Measurements from ENCODE around the gene STX5.
"Not testable (repeated sequence)": the region's sequence is repeated elsewhere in the genome, so short reads cannot be mapped to it uniquely, and the experiment has no call there.

Gene STX5

GRCh38 chr11:62771144-62772021 is 60.5 kb downstream of the STX5 start, which contains the start of gene TAF6L:
TSS of gene TAF6L (plus strand) at chr11:62771396. CDS start at chr11:62775784, 4,388 bp downstream.
- peak within 1 kb of the TSS; percentile 81 for H3K23ac ChIP-seq (ENCODE audit: low read depth, low read length, poor library complexity)
- no peaks in the 10 kb centered on the region for H3K27me3 ChIP-seq (ENCODE audit: control insufficient read depth in 3 of 3, insufficient read depth in 3 of 3, low read depth in 1 of 3, low read length in 3 of 3)
- peak within 1 kb of the TSS; percentile 96 for H2AFZ ChIP-seq (ENCODE audit: low read length)
- H2BK5ac ChIP-seq (ENCODE audit: low read length), result peak within 1 kb of the TSS; percentile 90
- H3K79me1 ChIP-seq (ENCODE audit: low read depth, low read length), result peaks cover 1% of the 10 kb centered on the region
- H2BK12ac ChIP-seq (ENCODE audit: low read length), result no peak within 1 kb of the TSS
- no peak within 1 kb of the TSS for H3K14ac ChIP-seq (ENCODE audit: low read length)
- peak within 1 kb of the TSS; percentile 20 for H2AK5ac ChIP-seq (ENCODE audit: low read depth, low read length)
- peak within 1 kb of the TSS; percentile 97 for H3K18ac ChIP-seq (ENCODE audit: low read length)
- H3K4me1 ChIP-seq (ENCODE audit: control insufficient read depth in 2 of 2, insufficient read depth in 1 of 2, low read depth in 1 of 2, low read length in 2 of 2), result peaks cover 10 to 19% of the 10 kb centered on the region in 2 donors
- peak within 1 kb of the TSS; percentile 98 for H3K27ac ChIP-seq (replicated peaks; ENCODE audit: low read length)
- peak within 1 kb of the TSS; percentile 98 for H4K8ac ChIP-seq (ENCODE audit: low read depth, low read length)
- peak within 1 kb of the TSS; percentile 77 for H2BK15ac ChIP-seq (ENCODE audit: low read length)
- no peaks in the 10 kb centered on the region for H3K9me3 ChIP-seq (replicated peaks in 1 of 2; ENCODE audit: control insufficient read depth in 2 of 2, insufficient read depth in 1 of 2, low read depth in 1 of 2, low read length in 2 of 2)
- no peak within 1 kb of the TSS for H4K91ac ChIP-seq (ENCODE audit: low read depth, low read length, poor library complexity)
- peaks cover 19 to 44% of the 10 kb centered on the region in 2 donors for H3K36me3 ChIP-seq (replicated peaks in 1 of 2; ENCODE audit: control insufficient read depth in 2 of 2, insufficient read depth in 2 of 2, low read length in 2 of 2)
- peak within 1 kb of the TSS; percentile 78 to 88 for H3K4me3 ChIP-seq (ENCODE audit: low read length in 2 of 2)
- no CpG with 5 or more reads among the region's 60 CpGs for WGBS, 2 donors (ENCODE audit: extremely low coverage in 2 of 2, insufficient read length in 2 of 2, insufficient replicate concordance in 1 of 2)
- peak within 1 kb of the TSS; percentile 47 for H3K4ac ChIP-seq (ENCODE audit: low read length)
- peak within 1 kb of the TSS; percentile 78 for H3K4me2 ChIP-seq (ENCODE audit: insufficient read depth, low read length, poor library complexity, severe bottlenecking)
- peak; percentile 94 for DNase-seq (ENCODE audit: low spot score)
- no peak within 1 kb of the TSS for H2BK120ac ChIP-seq (ENCODE audit: low read depth, low read length)
- peak within 1 kb of the TSS; percentile 92 for H3K9ac ChIP-seq (ENCODE audit: low read depth, low read length, poor library complexity)

DNA sequence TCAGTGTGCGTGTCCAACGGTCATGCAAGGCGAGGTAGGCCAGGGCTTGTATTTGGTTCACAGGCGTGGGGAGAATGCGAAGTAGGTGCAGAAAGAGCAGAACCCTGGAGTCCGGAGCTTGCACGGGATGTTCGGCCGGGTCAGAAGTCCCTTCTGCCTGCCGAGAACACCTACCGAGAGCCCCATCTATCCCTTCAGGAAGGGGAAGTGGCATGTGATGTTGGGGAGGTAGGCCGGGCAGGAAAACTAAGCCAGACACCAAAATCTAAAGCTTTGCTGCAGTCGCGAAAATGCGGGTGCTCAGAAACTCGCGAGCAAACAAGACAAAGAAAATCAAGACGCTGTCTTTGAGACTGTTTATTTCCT is 61.1 kb downstream of the STX5 start:
- Histone ChIP-seq H3K4me1 (ENCODE audit: control insufficient read depth in 2 of 2, insufficient read depth in 1 of 2, low read depth in 1 of 2, low read length in 2 of 2) (peaks cover 10 to 19% of the 10 kb centered on the region in 2 donors), H3K27ac (replicated peaks; ENCODE audit: low read length) (peak overlapping the region; percentile 98), H3K27me3 (ENCODE audit: control insufficient read depth in 3 of 3, insufficient read depth in 3 of 3, low read depth in 1 of 3, low read length in 3 of 3) (no peaks in the 10 kb centered on the region), H2BK120ac (ENCODE audit: low read depth, low read length) (no peak overlapping the region), H2BK15ac (ENCODE audit: low read length) (peak overlapping the region; percentile 77), H3K9me3 (replicated peaks in 1 of 2; ENCODE audit: control insufficient read depth in 2 of 2, insufficient read depth in 1 of 2, low read depth in 1 of 2, low read length in 2 of 2) (no peaks in the 10 kb centered on the region), H2BK12ac (ENCODE audit: low read length) (no peak overlapping the region), H2AFZ (ENCODE audit: low read length) (peak overlapping the region; percentile 96), H4K91ac (ENCODE audit: low read depth, low read length, poor library complexity) (no peak overlapping the region), H2BK5ac (ENCODE audit: low read length) (no peak overlapping the region), H3K4me2 (ENCODE audit: insufficient read depth, low read length, poor library complexity, severe bottlenecking) (peak overlapping the region; percentile 78), H3K18ac (ENCODE audit: low read length) (peak overlapping the region; percentile 79), H3K23ac (ENCODE audit: low read depth, low read length, poor library complexity) (peak overlapping the region; percentile 69), H2AK5ac (ENCODE audit: low read depth, low read length) (peak overlapping the region; percentile 20), H3K4ac (ENCODE audit: low read length) (peak overlapping the region; percentile 47), H4K8ac (ENCODE audit: low read depth, low read length) (peak overlapping the region; percentile 98), H3K4me3 (ENCODE audit: low read length in 2 of 2) (peak overlapping the region; percentile 25 to 88), H3K36me3 (replicated peaks in 1 of 2; ENCODE audit: control insufficient read depth in 2 of 2, insufficient read depth in 2 of 2, low read length in 2 of 2) (peaks cover 19 to 43% of the 10 kb centered on the region in 2 donors), H3K9ac (ENCODE audit: low read depth, low read length, poor library complexity) (peak overlapping the region; percentile 45), H3K79me1 (ENCODE audit: low read depth, low read length) (peaks cover 1% of the 10 kb centered on the region), H3K14ac (ENCODE audit: low read length) (no peak overlapping the region)
- no peak for DNase-seq (ENCODE audit: low spot score)
- no CpG with 5 or more reads among the region's 18 CpGs for WGBS, 2 donors (ENCODE audit: extremely low coverage in 2 of 2, insufficient read length in 2 of 2, insufficient replicate concordance in 1 of 2)

GRCh38 chr11:62760867-62761227 is 71.0 kb downstream of the STX5 start:
- H2AK5ac ChIP-seq (ENCODE audit: low read depth, low read length); H3K23ac ChIP-seq (ENCODE audit: low read depth, low read length, poor library complexity); H3K79me1 ChIP-seq (ENCODE audit: low read depth, low read length): not testable (repeated sequence)

More at GRCh38 chr11:62760867-62761227, 71.0 kb downstream of the STX5 start:
- not testable (repeated sequence) for H3K4me1 ChIP-seq (ENCODE audit: control insufficient read depth in 2 of 2, insufficient read depth in 1 of 2, low read depth in 1 of 2, low read length in 2 of 2); H3K18ac ChIP-seq (ENCODE audit: low read length); H3K4me2 ChIP-seq (ENCODE audit: insufficient read depth, low read length, poor library complexity, severe bottlenecking); DNase-seq (ENCODE audit: low spot score); H2BK120ac ChIP-seq (ENCODE audit: low read depth, low read length); H3K9ac ChIP-seq (ENCODE audit: low read depth, low read length, poor library complexity); H3K9me3 ChIP-seq (replicated peaks in 1 of 2; ENCODE audit: control insufficient read depth in 2 of 2, insufficient read depth in 1 of 2, low read depth in 1 of 2, low read length in 2 of 2); H3K4ac ChIP-seq (ENCODE audit: low read length); H3K27ac ChIP-seq (replicated peaks; ENCODE audit: low read length); H2BK5ac ChIP-seq (ENCODE audit: low read length); H4K8ac ChIP-seq (ENCODE audit: low read depth, low read length); H3K27me3 ChIP-seq (ENCODE audit: control insufficient read depth in 3 of 3, insufficient read depth in 3 of 3, low read depth in 1 of 3, low read length in 3 of 3); H2BK15ac ChIP-seq (ENCODE audit: low read length); H2BK12ac ChIP-seq (ENCODE audit: low read length); H3K14ac ChIP-seq (ENCODE audit: low read length); H4K91ac ChIP-seq (ENCODE audit: low read depth, low read length, poor library complexity)
- peak overlapping the region; percentile 69 for H2AFZ ChIP-seq (ENCODE audit: low read length)
- no CpG with 5 or more reads among the region's 9 CpGs for WGBS, 2 donors (ENCODE audit: extremely low coverage in 2 of 2, insufficient read length in 2 of 2, insufficient replicate concordance in 1 of 2)
- peak overlapping the region in 1 of 2 donors; percentile 85 for H3K4me3 ChIP-seq (ENCODE audit: low read length in 2 of 2)
- peaks cover 9 to 29% of the 10 kb centered on the region in 2 donors for H3K36me3 ChIP-seq (replicated peaks in 1 of 2; ENCODE audit: control insufficient read depth in 2 of 2, insufficient read depth in 2 of 2, low read length in 2 of 2)
